ENCODE measurements around the gene SCCPDH.

SCCPDH gene

GRCh38 chr1:246748867-246749266, 24.7 kb downstream of the SCCPDH start:
- DNase-seq (ENCODE audit: low read depth in 1 of 2, low spot score in 1 of 2) = no peak

- DNase-seq (ENCODE audit: low read depth in 1 of 2, low spot score in 1 of 2) = no peak
These were observed 26.5 kb downstream of the SCCPDH start for GRCh38 chr1:246750752-246751151.

GRCh38 chr1:246753670-246754535, 29.7 kb downstream of the SCCPDH start:
- DNase-seq (ENCODE audit: low read depth in 1 of 2, low spot score in 1 of 2) = peak; percentile 6 to 41

GRCh38 chr1:246755419-246755818, 31.2 kb downstream of the SCCPDH start:
- DNase-seq (ENCODE audit: low read depth in 1 of 2, low spot score in 1 of 2) = no peak

- no peak for DNase-seq (ENCODE audit: low read depth in 1 of 2, low spot score in 1 of 2)
These were observed 36.5 kb downstream of the SCCPDH start for GRCh38 chr1:246760422-246761347.

- DNase-seq (ENCODE audit: low read depth in 1 of 2, low spot score in 1 of 2) = no peak
These were observed 37.2 kb downstream of the SCCPDH start for GRCh38 chr1:246761396-246761795.

- DNase-seq (ENCODE audit: low read depth in 1 of 2, low spot score in 1 of 2) = no peak
These were observed 41.3 kb downstream of the SCCPDH start for GRCh38 chr1:246765521-246765920.

- no peak for DNase-seq (ENCODE audit: low read depth in 1 of 2, low spot score in 1 of 2)
These were observed 44.3 kb downstream of the SCCPDH start for GRCh38 chr1:246768403-246769020.

GRCh38 chr1:246769306-246769705, 45.1 kb downstream of the SCCPDH start:
- no peak for DNase-seq (ENCODE audit: low read depth in 1 of 2, low spot score in 1 of 2)

GRCh38 chr1:246771366-246771765, 47.2 kb downstream of the SCCPDH start:
- DNase-seq (ENCODE audit: low read depth in 1 of 2, low spot score in 1 of 2) = no peak

GRCh38 chr1:246772686-246773085, 48.5 kb downstream of the SCCPDH start:
- no peak for DNase-seq (ENCODE audit: low read depth in 1 of 2, low spot score in 1 of 2)

- DNase-seq (ENCODE audit: low read depth in 1 of 2, low spot score in 1 of 2) = no peak
These were observed 49.0 kb downstream of the SCCPDH start for GRCh38 chr1:246773213-246773641.

- DNase-seq (ENCODE audit: low read depth in 1 of 2, low spot score in 1 of 2) = no peak
These were observed 51.5 kb downstream of the SCCPDH start for GRCh38 chr1:246775531-246776385.

GRCh38 chr1:246776923-246777322, 52.7 kb downstream of the SCCPDH start:
- no peak for DNase-seq (ENCODE audit: low read depth in 1 of 2, low spot score in 1 of 2)

GRCh38 chr1:246778663-246779062, 54.5 kb downstream of the SCCPDH start:
- no peak for DNase-seq (ENCODE audit: low read depth in 1 of 2, low spot score in 1 of 2)

- no peak for DNase-seq (ENCODE audit: low read depth in 1 of 2, low spot score in 1 of 2)
These were observed 55.5 kb downstream of the SCCPDH start for GRCh38 chr1:246779561-246780175.

GRCh38 chr1:246780264-246780663, 56.1 kb downstream of the SCCPDH start:
- no peak for DNase-seq (ENCODE audit: low read depth in 1 of 2, low spot score in 1 of 2)

GRCh38 chr1:246781212-246781611, 57.0 kb downstream of the SCCPDH start:
- DNase-seq (ENCODE audit: low read depth in 1 of 2, low spot score in 1 of 2) = no peak

GRCh38 chr1:246782120-246782900, 58.1 kb downstream of the SCCPDH start:
- DNase-seq (ENCODE audit: low read depth in 1 of 2, low spot score in 1 of 2) = no peak

All from activated CD4-positive, alpha-beta T cell treated with anti-CD3 and anti-CD28 coated beads, Interleukin-2, amount 50 U/mL, for 24 hours (primary cell).